ENCODE measurements around the gene SPEF2. TPM values are rescaled to one million over a fixed set of nuclear protein-coding genes. Genes with fewer than 3 reads are reported as not detected.

SPEF2 gene
- total and polyA plus RNA-seq, 10 of the 15 experiments (the other 5 are each of a cell fraction or from before 2014, with no cell fraction given), result 0.03 to 2.0 (median 0.07) TPM; not detected in 3

DNA sequence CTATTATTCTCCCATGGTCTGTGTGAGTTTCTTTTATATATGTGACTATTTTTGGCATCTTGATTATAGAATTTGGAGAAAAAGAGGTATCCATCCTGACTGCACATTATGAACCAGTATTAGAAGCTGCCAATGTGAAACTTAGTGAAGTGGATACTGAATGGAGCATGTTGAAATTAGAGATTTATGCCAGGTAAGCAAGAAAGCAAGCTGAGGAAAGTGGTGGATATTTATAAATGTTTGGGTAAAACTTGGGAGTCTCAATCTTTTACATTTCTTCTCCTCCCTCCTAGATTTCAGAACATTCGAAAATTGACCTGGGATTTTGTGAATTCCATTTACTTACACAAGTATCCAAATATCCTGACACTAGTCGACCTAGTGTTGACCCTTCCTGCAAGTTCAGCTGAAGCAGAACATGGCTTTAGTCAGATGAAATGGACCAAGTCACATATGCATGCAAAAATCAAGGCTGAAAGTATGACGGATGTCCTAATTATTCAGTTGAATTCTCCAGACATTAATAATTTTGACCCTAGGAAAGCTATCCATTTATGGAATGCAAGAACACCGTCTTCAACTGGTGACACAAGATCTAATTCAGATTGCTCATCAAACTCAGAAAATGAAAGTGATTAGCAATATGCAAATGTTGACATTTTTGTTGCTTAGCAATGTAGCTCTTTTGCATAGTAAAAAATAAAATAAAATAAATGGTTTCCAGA is 172.2 kb downstream of the SPEF2 start (continued):
- no peak for TF ChIP-seq SREBF2 (IDR thresholded peaks at IDR 0.05; ENCODE audit: low read length)
- TF ChIP-seq ZNF384 (IDR thresholded peaks at IDR 0.05; ENCODE audit: borderline replicate concordance, low read depth, low read length), result no peak

DNA sequence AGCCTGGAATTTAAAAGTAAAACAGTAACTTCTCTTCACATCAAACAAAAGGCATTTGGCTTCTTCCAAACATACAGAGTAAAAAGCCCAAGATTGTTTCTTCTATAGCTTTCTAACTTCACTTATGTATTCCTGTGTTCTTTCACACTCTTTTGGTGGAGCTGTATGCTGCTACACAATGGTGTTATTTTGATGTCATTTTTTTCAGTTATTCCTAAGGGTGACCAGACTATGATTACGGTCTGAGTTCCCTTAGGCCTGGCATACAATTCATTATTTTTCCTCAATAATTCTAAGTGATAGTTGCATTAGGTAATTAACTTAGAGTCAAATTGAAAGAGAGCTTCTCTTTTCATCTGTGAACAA is 172.8 kb downstream of the SPEF2 start:
- Histone ChIP-seq H2AFZ (ENCODE audit: control insufficient read depth, low read depth, low read length) (no peak overlapping the region), H3K79me2 (ENCODE audit: control insufficient read depth, insufficient read depth, low read length) (no peaks in the 10 kb centered on the region), H3K9me3 (replicated peaks; ENCODE audit: control insufficient read depth, insufficient read depth, low read length) (no peaks in the 10 kb centered on the region), H3K4me2 (ENCODE audit: control insufficient read depth, insufficient read depth) (no peak overlapping the region), H3K9ac (ENCODE audit: control insufficient read depth, insufficient read depth, low read length) (no peak overlapping the region), H4K20me1 (ENCODE audit: control insufficient read depth, insufficient read depth) (no peaks in the 10 kb centered on the region), H3K27me3 (replicated peaks in 1 of 2; ENCODE audit: control insufficient read depth in 2 of 2, insufficient read depth in 2 of 2, low read length in 1 of 2) (no peaks in the 10 kb centered on the region), H3K27ac (ENCODE audit: control insufficient read depth, insufficient read depth) (no peak overlapping the region), H3K4me1 (ENCODE audit: control insufficient read depth, insufficient read depth, low read length) (no peaks in the 10 kb centered on the region), H3K4me3 (no peak overlapping the region), H3K36me3 (ENCODE audit: control insufficient read depth in 2 of 2, insufficient read depth in 2 of 2, low read length in 1 of 2) (no peaks in the 10 kb centered on the region)
- RAD21 ChIA-PET (ENCODE audit: unreplicated experiment), result interaction anchor here (0.8 to 2.6 kb wide), 3 partner anchors 14 to 134 kb away, joined by 3 to 7 read pairs (median 6); no protein-coding TSS in a partner anchor
- DNase-seq (ENCODE audit: low read depth, low spot score) (no peak), FAIRE-seq (no peak), ATAC-seq (no peak)
- in situ Hi-C loops (cut with MboI) (no loop called here), intact Hi-C loops (cut with micrococcal nuclease; ENCODE audit: unreplicated experiment) (no loop called here)
- POLR2A ChIA-PET, result no interaction called here
- WGBS (ENCODE audit: insufficient coverage, insufficient replicate concordance, low lambda C conversion rate, missing lambda C conversion rate), result 45% methylated on average over 1 of the region's 1 CpG
- no TSS peak for BruUV-seq (replicated peaks)
- TF ChIP-seq NFYA (IDR thresholded peaks at IDR 0.05; ENCODE audit: borderline replicate concordance, low read depth, low read length) (no peak), RUNX3 (IDR thresholded peaks at IDR 0.05; ENCODE audit: low read length) (no peak), NFXL1 (IDR thresholded peaks at IDR 0.05; ENCODE audit: borderline replicate concordance) (no peak), BACH1 (IDR thresholded peaks at IDR 0.05; ENCODE audit: borderline replicate concordance) (no peak), STAT3 (IDR thresholded peaks at IDR 0.05; ENCODE audit: low read depth, low read length) (no peak), MEF2B (IDR thresholded peaks at IDR 0.05; ENCODE audit: partially characterized antibody, poor library complexity, severe bottlenecking) (no peak), MYC (IDR thresholded peaks at IDR 0.05; ENCODE audit: insufficient read depth, insufficient read length, insufficient replicate concordance, low read length, severe bottlenecking) (no peak), SP1 (IDR thresholded peaks at IDR 0.05; ENCODE audit: low read depth, low read length) (no peak), RFX5 (IDR thresholded peaks at IDR 0.05; ENCODE audit: low read depth, low read length) (no peak), CHD4 (IDR thresholded peaks at IDR 0.05) (no peak), BRCA1 (IDR thresholded peaks at IDR 0.05; ENCODE audit: low read depth, low read length) (no peak)
- TF ChIP-seq, protein P1, sequence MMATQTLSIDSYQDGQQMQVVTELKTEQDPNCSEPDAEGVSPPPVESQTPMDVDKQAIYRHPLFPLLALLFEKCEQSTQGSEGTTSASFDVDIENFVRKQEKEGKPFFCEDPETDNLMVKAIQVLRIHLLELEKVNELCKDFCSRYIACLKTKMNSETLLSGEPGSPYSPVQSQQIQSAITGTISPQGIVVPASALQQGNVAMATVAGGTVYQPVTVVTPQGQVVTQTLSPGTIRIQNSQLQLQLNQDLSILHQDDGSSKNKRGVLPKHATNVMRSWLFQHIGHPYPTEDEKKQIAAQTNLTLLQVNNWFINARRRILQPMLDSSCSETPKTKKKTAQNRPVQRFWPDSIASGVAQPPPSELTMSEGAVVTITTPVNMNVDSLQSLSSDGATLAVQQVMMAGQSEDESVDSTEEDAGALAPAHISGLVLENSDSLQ (IDR thresholded peaks at IDR 0.05), result no peak
- TF ChIP-seq, protein P2, sequence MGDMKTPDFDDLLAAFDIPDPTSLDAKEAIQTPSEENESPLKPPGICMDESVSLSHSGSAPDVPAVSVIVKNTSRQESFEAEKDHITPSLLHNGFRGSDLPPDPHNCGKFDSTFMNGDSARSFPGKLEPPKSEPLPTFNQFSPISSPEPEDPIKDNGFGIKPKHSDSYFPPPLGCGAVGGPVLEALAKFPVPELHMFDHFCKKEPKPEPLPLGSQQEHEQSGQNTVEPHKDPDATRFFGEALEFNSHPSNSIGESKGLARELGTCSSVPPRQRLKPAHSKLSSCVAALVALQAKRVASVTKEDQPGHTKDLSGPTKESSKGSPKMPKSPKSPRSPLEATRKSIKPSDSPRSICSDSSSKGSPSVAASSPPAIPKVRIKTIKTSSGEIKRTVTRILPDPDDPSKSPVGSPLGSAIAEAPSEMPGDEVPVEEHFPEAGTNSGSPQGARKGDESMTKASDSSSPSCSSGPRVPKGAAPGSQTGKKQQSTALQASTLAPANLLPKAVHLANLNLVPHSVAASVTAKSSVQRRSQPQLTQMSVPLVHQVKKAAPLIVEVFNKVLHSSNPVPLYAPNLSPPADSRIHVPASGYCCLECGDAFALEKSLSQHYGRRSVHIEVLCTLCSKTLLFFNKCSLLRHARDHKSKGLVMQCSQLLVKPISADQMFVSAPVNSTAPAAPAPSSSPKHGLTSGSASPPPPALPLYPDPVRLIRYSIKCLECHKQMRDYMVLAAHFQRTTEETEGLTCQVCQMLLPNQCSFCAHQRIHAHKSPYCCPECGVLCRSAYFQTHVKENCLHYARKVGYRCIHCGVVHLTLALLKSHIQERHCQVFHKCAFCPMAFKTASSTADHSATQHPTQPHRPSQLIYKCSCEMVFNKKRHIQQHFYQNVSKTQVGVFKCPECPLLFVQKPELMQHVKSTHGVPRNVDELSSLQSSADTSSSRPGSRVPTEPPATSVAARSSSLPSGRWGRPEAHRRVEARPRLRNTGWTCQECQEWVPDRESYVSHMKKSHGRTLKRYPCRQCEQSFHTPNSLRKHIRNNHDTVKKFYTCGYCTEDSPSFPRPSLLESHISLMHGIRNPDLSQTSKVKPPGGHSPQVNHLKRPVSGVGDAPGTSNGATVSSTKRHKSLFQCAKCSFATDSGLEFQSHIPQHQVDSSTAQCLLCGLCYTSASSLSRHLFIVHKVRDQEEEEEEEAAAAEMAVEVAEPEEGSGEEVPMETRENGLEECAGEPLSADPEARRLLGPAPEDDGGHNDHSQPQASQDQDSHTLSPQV (IDR thresholded peaks at IDR 0.05), result no peak
- SMC1A ChIA-PET (ENCODE audit: uncharacterized antibody, unreplicated experiment), result interaction anchor here (0.6 to 2.2 kb wide), 12 partner anchors 9 to 136 kb away, joined by 3 to 14 read pairs (median 4); no protein-coding TSS in a partner anchor
- CTCF ChIA-PET, result interaction anchor here (0.7 to 1.8 kb wide), 9 partner anchors 10 to 787 kb away, joined by 3 to 20 read pairs (median 3); no protein-coding TSS in a partner anchor
